Endodermal cell (in vitro differentiated cells): Measurements from ENCODE around the gene BSDC1. TPM values are rescaled to one million over a fixed set of nuclear protein-coding genes. Genes with fewer than 3 reads are reported as not detected.
A peak's percentile ranks its signal among the peaks of the same experiment; 100 is the strongest.

Experiments
- DNase-seq: peaks from one replicate; pipeline ENCODE4 v3.0.0-alpha.2; 2017
- H3K27ac ChIP-seq: 2 replicates; pipeline ENCODE4 v1.5.1; 2013; ENCODE audit warnings: mild to moderate bottlenecking, low read depth, low read length, moderate library complexity
- H3K27me3 ChIP-seq: 2 replicates; pipeline ENCODE4 v1.6.1; 2013; ENCODE audit warnings: mild to moderate bottlenecking, low read length, moderate library complexity; ENCODE audit not compliant: insufficient read depth, control insufficient read depth, poor library complexity, severe bottlenecking
- H3K36me3 ChIP-seq: 2 replicates; pipeline ENCODE4 v1.7.0; 2013; ENCODE audit warnings: mild to moderate bottlenecking, low read length, moderate library complexity; ENCODE audit not compliant: control insufficient read depth, insufficient read depth
- H3K4me1 ChIP-seq: one replicate; pipeline ENCODE4 v1.7.0; 2013; ENCODE audit warnings: low read length; ENCODE audit not compliant: control insufficient read depth, insufficient read depth
- H3K4me3 ChIP-seq: 2 replicates; pipeline ENCODE4 v1.5.1; 2013; ENCODE audit warnings: mild to moderate bottlenecking, low read length, moderate library complexity
- H3K9ac ChIP-seq: 2 replicates; pipeline ENCODE4 v1.6.1; 2013; ENCODE audit warnings: mild to moderate bottlenecking, low read length, moderate library complexity; ENCODE audit not compliant: poor library complexity, severe bottlenecking; ENCODE audit errors: extremely low read depth
- H3K9me3 ChIP-seq: 2 replicates; pipeline ENCODE4 v1.6.1; 2013; ENCODE audit warnings: mild to moderate bottlenecking, low read length, moderate library complexity; ENCODE audit not compliant: control insufficient read depth
- H3K27ac Mint-ChIP-seq: 2 replicates; pipeline ENCODE4 v1.8.0; 2020; ENCODE audit warnings: mixed read lengths
- H3K27me3 Mint-ChIP-seq: 2 replicates; pipeline ENCODE4 v1.8.0; 2021; ENCODE audit warnings: mild to moderate bottlenecking, mixed read lengths; ENCODE audit not compliant: insufficient read depth
- H3K36me3 Mint-ChIP-seq: 2 replicates; pipeline ENCODE4 v1.8.0; 2020; ENCODE audit warnings: low read depth, mixed read lengths
- H3K4me1 Mint-ChIP-seq: 2 replicates; pipeline ENCODE4 v1.8.0; 2020; ENCODE audit warnings: mixed read lengths
- H3K4me3 Mint-ChIP-seq: 2 replicates; pipeline ENCODE4 v1.8.0; 2020; ENCODE audit warnings: mild to moderate bottlenecking, moderate library complexity, mixed read lengths
- H3K9me3 Mint-ChIP-seq: 2 replicates; pipeline ENCODE4 v1.8.0; 2020; ENCODE audit warnings: mild to moderate bottlenecking, mixed read lengths
- CTCF ChIP-seq: fragments of 200-600 bp; sonication (generic); conservative IDR thresholded peaks from 2 replicates; pipeline ENCODE4 v1.5.0; 2021; ENCODE audit warnings: antibody characterized with exemption, mild to moderate bottlenecking
- WGBS, 2 experiments: methylation state at CpG; one replicate each; pipeline versions ENCODE4 v1.1.5 to v1.1.7; 2013; ENCODE audit warnings: missing lambda C conversion rate in 2 of 2, mixed read lengths in 1 of 2; ENCODE audit not compliant: insufficient coverage in 1 of 2, insufficient read length in 1 of 2; 5-methylcytosine and 5-hydroxymethylcytosine counted together
- total RNA-seq, 2 donors: library from RNA; stranded (reverse); fragmentation: NEBNext Ultra II Directional in 1 of 2; extraction: Animal tissue kit (Norgen Biotek cat#: 25700) in 1 of 2; gene quantifications; 2 replicates in 1 of 2; 3 replicates in 1 of 2; pipeline ENCODE4 v1.2.1, GENCODE V29; 2021

The BSDC1 gene
- total RNA-seq, 2 donors from 2014 or later, result 61.7 to 68.3 TPM

GRCh38 chr1:32336963-32337675 is 57.1 kb downstream of the BSDC1 start:
- Histone ChIP-seq H3K4me3 (no peak overlapping the region), H3K4me1 (no peaks in the 10 kb centered on the region), H3K27me3 (peaks cover 9% of the 10 kb centered on the region), H3K27ac (no peak overlapping the region), H3K36me3 (peaks cover 28% of the 10 kb centered on the region), H3K9ac (no peak overlapping the region), H3K9me3 (no peaks in the 10 kb centered on the region)
- Mint-ChIP-seq H3K9me3 (no peaks in the 10 kb centered on the region), H3K27me3 (peaks cover 25% of the 10 kb centered on the region), H3K4me1 (peaks cover 24% of the 10 kb centered on the region), H3K36me3 (peaks cover 22% of the 10 kb centered on the region), H3K27ac (no peak overlapping the region), H3K4me3 (peak overlapping the region; percentile 89)
- WGBS, 2 experiments, result 82 to 93% methylated on average over 2 to 8 of the region's 8 CpGs
- TF ChIP-seq CTCF, result no peak
- DNase-seq, result no peak

- Mint-ChIP-seq H3K4me3 (peak overlapping the region; percentile 89), H3K4me1 (peaks cover 26% of the 10 kb centered on the region), H3K9me3 (no peaks in the 10 kb centered on the region), H3K27me3 (peaks cover 25% of the 10 kb centered on the region), H3K36me3 (peaks cover 27% of the 10 kb centered on the region), H3K27ac (no peak overlapping the region)
- no peak overlapping the region for H3K27ac ChIP-seq
- no peak for DNase-seq
- TF ChIP-seq CTCF, result no peak
- 43 to 46% methylated on average over 12 to 15 of the region's 15 CpGs for WGBS, 2 experiments
- H3K9me3 ChIP-seq, result no peaks in the 10 kb centered on the region
- H3K36me3 ChIP-seq, result peaks cover 33% of the 10 kb centered on the region
- no peak overlapping the region for H3K9ac ChIP-seq
- peaks cover 9% of the 10 kb centered on the region for H3K27me3 ChIP-seq
- H3K4me3 ChIP-seq, result no peak overlapping the region
- H3K4me1 ChIP-seq, result no peaks in the 10 kb centered on the region
Measured at GRCh38 chr1:32336591-32336932, 57.7 kb downstream of the BSDC1 start.

- Histone ChIP-seq H3K9ac (peak within 1 kb of the TSS; percentile 94), H3K4me3 (peak within 1 kb of the TSS; percentile 97), H3K4me1 (no peaks in the 10 kb centered on the region), H3K27ac (peak within 1 kb of the TSS; percentile 96), H3K27me3 (peaks cover 9% of the 10 kb centered on the region), H3K9me3 (no peaks in the 10 kb centered on the region), H3K36me3 (peaks cover 39% of the 10 kb centered on the region)
- H3K4me3 Mint-ChIP-seq, result peak within 1 kb of the TSS; percentile 89
- DNase-seq, result peak; percentile 94
- H3K27me3 Mint-ChIP-seq, result peaks cover 25% of the 10 kb centered on the region
- H3K9me3 Mint-ChIP-seq, result no peaks in the 10 kb centered on the region
- TF ChIP-seq CTCF, result no peak
- H3K4me1 Mint-ChIP-seq, result peaks cover 26% of the 10 kb centered on the region
- 1% methylated on average over 23 to 95 of the region's 95 CpGs for WGBS, 2 experiments
- H3K36me3 Mint-ChIP-seq, result peaks cover 32% of the 10 kb centered on the region
- H3K27ac Mint-ChIP-seq, result peak within 1 kb of the TSS; percentile 94
Measured at GRCh38 chr1:32335790-32336590, 58.3 kb downstream of the BSDC1 start, which contains the start of gene MARCKSL1. MARCKSL1 (minus strand) TSS chr1:32336233; CDS start chr1:32336033, 200 bp downstream.
